ENCODE data around the gene NOP53.

The NOP53 gene

DNA sequence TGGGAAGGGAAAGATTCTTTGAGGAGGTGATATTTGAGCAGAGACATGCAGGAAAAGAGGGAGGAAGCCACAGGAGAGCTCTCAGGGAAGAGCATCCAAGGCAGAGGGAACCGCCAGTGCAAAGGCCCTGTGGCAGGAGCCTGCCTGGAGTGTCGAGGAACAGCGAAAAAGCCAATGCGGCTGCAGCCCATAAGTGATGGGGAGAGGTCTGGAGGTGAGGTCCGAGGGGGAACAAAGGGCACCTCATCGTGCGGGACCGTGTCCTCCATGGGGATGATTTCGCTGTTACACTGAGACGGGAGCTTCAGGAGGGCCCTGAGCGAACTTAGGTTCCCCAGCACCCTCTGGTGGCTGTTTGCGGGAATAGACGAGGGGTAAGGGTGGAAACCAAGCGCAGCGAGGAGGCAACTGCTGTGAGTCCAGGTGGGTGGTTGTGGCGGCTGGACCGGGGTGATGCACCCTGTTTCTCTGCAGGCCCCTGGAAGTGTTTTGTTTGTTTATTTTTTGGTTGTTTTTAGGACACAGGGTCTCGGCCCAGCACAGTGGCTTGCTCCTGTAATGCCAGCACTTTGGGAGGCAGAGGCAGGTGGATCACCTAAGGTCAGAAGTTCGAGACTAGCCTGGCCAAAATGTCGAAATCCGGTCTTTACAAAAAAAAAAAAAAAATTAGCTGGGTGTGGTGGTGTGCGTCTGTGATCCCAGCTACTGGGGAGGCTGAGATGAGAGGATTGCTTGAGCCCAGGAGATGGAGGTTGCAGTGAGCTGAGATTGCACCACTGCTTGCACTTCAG lies 38.0 kb upstream of the NOP53 start (continued):
- TF ChIP-seq ZBTB21 (tag by site-specific recombination; IDR thresholded peaks at IDR 0.05) (no peak), ZNF843 (tag by site-specific recombination; IDR thresholded peaks at IDR 0.05) (no peak), ZEB2 (tag by site-specific recombination; IDR thresholded peaks at IDR 0.05) (no peak), GFI1B (tag by site-specific recombination; IDR thresholded peaks at IDR 0.05) (no peak), ZNF664 (tag by site-specific recombination; IDR thresholded peaks at IDR 0.05) (no peak), ZNF37A (tag by site-specific recombination; IDR thresholded peaks at IDR 0.05) (no peak), ZNF623 (tag by site-specific recombination; IDR thresholded peaks at IDR 0.05) (peak; percentile 100), ZFHX2 (tag by site-specific recombination; conservative IDR thresholded peaks at IDR 0.05) (peak; percentile 57), ZNF837 (tag by site-specific recombination; IDR thresholded peaks at IDR 0.05) (no peak), ZNF555 (tag by site-specific recombination; conservative IDR thresholded peaks at IDR 0.05) (no peak), WT1 (tag by site-specific recombination; IDR thresholded peaks at IDR 0.05) (no peak), ZNF155 (tag by site-specific recombination; IDR thresholded peaks at IDR 0.05) (no peak), ZNF169 (tag by site-specific recombination; IDR thresholded peaks at IDR 0.05) (no peak), ZNF324 (tag by site-specific recombination; IDR thresholded peaks at IDR 0.05) (no peak), ZNF341 (tag by site-specific recombination; IDR thresholded peaks at IDR 0.05; ENCODE audit: low read depth) (peak; percentile 42; the same call in 1 of the 2 replicates), GLI4 (tag by site-specific recombination; IDR thresholded peaks at IDR 0.05) (peak; percentile 65; the same call in 1 of the 2 replicates), ZNF221 (tag by site-specific recombination; IDR thresholded peaks at IDR 0.05; ENCODE audit: borderline replicate concordance) (no peak), ZNF2 (tag by site-specific recombination; IDR thresholded peaks at IDR 0.05) (peak; percentile 49; the same call in 1 of the 2 replicates)
- TF ChIP-seq, protein P1, sequence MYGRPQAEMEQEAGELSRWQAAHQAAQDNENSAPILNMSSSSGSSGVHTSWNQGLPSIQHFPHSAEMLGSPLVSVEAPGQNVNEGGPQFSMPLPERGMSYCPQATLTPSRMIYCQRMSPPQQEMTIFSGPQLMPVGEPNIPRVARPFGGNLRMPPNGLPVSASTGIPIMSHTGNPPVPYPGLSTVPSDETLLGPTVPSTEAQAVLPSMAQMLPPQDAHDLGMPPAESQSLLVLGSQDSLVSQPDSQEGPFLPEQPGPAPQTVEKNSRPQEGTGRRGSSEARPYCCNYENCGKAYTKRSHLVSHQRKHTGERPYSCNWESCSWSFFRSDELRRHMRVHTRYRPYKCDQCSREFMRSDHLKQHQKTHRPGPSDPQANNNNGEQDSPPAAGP (tag by site-specific recombination; IDR thresholded peaks at IDR 0.05), result 0 out of 2 replicates have a peak, but pooled peaks have one; percentile 29
- TF ChIP-seq, protein P2, sequence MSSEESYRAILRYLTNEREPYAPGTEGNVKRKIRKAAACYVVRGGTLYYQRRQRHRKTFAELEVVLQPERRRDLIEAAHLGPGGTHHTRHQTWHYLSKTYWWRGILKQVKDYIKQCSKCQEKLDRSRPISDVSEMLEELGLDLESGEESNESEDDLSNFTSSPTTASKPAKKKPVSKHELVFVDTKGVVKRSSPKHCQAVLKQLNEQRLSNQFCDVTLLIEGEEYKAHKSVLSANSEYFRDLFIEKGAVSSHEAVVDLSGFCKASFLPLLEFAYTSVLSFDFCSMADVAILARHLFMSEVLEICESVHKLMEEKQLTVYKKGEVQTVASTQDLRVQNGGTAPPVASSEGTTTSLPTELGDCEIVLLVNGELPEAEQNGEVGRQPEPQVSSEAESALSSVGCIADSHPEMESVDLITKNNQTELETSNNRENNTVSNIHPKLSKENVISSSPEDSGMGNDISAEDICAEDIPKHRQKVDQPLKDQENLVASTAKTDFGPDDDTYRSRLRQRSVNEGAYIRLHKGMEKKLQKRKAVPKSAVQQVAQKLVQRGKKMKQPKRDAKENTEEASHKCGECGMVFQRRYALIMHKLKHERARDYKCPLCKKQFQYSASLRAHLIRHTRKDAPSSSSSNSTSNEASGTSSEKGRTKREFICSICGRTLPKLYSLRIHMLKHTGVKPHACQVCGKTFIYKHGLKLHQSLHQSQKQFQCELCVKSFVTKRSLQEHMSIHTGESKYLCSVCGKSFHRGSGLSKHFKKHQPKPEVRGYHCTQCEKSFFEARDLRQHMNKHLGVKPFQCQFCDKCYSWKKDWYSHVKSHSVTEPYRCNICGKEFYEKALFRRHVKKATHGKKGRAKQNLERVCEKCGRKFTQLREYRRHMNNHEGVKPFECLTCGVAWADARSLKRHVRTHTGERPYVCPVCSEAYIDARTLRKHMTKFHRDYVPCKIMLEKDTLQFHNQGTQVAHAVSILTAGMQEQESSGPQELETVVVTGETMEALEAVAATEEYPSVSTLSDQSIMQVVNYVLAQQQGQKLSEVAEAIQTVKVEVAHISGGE (tag by site-specific recombination; conservative IDR thresholded peaks at IDR 0.05; ENCODE audit: low read depth), result peak; percentile 98
- TF ChIP-seq, protein P3, sequence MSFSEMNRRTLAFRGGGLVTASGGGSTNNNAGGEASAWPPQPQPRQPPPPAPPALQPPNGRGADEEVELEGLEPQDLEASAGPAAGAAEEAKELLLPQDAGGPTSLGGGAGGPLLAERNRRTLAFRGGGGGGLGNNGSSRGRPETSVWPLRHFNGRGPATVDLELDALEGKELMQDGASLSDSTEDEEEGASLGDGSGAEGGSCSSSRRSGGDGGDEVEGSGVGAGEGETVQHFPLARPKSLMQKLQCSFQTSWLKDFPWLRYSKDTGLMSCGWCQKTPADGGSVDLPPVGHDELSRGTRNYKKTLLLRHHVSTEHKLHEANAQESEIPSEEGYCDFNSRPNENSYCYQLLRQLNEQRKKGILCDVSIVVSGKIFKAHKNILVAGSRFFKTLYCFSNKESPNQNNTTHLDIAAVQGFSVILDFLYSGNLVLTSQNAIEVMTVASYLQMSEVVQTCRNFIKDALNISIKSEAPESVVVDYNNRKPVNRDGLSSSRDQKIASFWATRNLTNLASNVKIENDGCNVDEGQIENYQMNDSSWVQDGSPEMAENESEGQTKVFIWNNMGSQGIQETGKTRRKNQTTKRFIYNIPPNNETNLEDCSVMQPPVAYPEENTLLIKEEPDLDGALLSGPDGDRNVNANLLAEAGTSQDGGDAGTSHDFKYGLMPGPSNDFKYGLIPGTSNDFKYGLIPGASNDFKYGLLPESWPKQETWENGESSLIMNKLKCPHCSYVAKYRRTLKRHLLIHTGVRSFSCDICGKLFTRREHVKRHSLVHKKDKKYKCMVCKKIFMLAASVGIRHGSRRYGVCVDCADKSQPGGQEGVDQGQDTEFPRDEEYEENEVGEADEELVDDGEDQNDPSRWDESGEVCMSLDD (tag by site-specific recombination; IDR thresholded peaks at IDR 0.05), result peak; percentile 12; the same call in 1 of the 2 replicates
- TF ChIP-seq, protein P4, sequence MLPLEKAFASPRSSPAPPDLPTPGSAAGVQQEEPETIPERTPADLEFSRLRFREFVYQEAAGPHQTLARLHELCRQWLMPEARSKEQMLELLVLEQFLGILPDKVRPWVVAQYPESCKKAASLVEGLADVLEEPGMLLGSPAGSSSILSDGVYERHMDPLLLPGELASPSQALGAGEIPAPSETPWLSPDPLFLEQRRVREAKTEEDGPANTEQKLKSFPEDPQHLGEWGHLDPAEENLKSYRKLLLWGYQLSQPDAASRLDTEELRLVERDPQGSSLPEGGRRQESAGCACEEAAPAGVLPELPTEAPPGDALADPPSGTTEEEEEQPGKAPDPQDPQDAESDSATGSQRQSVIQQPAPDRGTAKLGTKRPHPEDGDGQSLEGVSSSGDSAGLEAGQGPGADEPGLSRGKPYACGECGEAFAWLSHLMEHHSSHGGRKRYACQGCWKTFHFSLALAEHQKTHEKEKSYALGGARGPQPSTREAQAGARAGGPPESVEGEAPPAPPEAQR (tag by site-specific recombination; IDR thresholded peaks at IDR 0.05), result no peak
- TF ChIP-seq, protein P5, sequence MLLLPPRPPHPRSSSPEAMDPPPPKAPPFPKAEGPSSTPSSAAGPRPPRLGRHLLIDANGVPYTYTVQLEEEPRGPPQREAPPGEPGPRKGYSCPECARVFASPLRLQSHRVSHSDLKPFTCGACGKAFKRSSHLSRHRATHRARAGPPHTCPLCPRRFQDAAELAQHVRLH (tag by site-specific recombination; IDR thresholded peaks at IDR 0.05), result peak; percentile 85
- TF ChIP-seq, protein P6, sequence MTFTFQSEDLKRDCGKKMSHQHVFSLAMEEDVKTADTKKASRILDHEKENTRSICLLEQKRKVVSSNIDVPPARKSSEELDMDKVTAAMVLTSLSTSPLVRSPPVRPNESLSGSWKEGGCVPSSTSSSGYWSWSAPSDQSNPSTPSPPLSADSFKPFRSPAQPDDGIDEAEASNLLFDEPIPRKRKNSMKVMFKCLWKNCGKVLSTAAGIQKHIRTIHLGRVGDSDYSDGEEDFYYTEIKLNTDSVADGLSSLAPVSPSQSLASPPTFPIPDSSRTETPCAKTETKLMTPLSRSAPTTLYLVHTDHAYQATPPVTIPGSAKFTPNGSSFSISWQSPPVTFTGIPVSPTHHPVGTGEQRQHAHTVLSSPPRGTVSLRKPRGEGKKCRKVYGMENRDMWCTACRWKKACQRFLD (tag by site-specific recombination; IDR thresholded peaks at IDR 0.05), result no peak
- TF ChIP-seq, protein P7, sequence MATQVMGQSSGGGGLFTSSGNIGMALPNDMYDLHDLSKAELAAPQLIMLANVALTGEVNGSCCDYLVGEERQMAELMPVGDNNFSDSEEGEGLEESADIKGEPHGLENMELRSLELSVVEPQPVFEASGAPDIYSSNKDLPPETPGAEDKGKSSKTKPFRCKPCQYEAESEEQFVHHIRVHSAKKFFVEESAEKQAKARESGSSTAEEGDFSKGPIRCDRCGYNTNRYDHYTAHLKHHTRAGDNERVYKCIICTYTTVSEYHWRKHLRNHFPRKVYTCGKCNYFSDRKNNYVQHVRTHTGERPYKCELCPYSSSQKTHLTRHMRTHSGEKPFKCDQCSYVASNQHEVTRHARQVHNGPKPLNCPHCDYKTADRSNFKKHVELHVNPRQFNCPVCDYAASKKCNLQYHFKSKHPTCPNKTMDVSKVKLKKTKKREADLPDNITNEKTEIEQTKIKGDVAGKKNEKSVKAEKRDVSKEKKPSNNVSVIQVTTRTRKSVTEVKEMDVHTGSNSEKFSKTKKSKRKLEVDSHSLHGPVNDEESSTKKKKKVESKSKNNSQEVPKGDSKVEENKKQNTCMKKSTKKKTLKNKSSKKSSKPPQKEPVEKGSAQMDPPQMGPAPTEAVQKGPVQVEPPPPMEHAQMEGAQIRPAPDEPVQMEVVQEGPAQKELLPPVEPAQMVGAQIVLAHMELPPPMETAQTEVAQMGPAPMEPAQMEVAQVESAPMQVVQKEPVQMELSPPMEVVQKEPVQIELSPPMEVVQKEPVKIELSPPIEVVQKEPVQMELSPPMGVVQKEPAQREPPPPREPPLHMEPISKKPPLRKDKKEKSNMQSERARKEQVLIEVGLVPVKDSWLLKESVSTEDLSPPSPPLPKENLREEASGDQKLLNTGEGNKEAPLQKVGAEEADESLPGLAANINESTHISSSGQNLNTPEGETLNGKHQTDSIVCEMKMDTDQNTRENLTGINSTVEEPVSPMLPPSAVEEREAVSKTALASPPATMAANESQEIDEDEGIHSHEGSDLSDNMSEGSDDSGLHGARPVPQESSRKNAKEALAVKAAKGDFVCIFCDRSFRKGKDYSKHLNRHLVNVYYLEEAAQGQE (tag by site-specific recombination; IDR thresholded peaks at IDR 0.05), result peak; percentile 31; the same call in 1 of the 2 replicates
